Brain microvascular endothelial cell (primary cell): ENCODE measurements around the gene CHRNA4.

Experiments used
- DNase-seq: peaks from one replicate; pipeline ENCODE4 v3.0.0-alpha.2; 2020
- H3K27ac ChIP-seq: fragments of 250-450 bp; sonication (Bioruptor Pico); 2 replicates; pipeline ENCODE4 v1.5.1; 2020; ENCODE audit warnings: mild to moderate bottlenecking, moderate library complexity
- H3K27me3 ChIP-seq: fragments of 250-450 bp; sonication (Bioruptor Pico); replicated peaks from 2 replicates; pipeline ENCODE4 v1.5.1; 2020; ENCODE audit warnings: mild to moderate bottlenecking
- H3K36me3 ChIP-seq: fragments of 250-450 bp; sonication (Bioruptor Pico); replicated peaks from 2 replicates; pipeline ENCODE4 v1.5.1; 2020; ENCODE audit warnings: mild to moderate bottlenecking
- H3K4me3 ChIP-seq: 2 replicates; pipeline ENCODE4 v1.5.1; 2011; ENCODE audit warnings: low read depth, mild to moderate bottlenecking, control low read depth, low read length, moderate library complexity
- in situ Hi-C: cut with HindIII; loops from 2 replicates; pipeline ENCODE4 v1.10.0; 2017; ENCODE audit warnings: low sequenced_read_pairs, low pct_ligation_motif_present
- TF ChIP-seq, protein P1 (sequence below): IDR thresholded peaks from 2 replicates; pipeline ENCODE4 v1.5.1; 2011; ENCODE audit warnings: low read depth, mild to moderate bottlenecking, moderate library complexity, low read length, control low read depth, inconsistent platforms; ENCODE audit errors: missing control alignments

The CHRNA4 gene

DNA sequence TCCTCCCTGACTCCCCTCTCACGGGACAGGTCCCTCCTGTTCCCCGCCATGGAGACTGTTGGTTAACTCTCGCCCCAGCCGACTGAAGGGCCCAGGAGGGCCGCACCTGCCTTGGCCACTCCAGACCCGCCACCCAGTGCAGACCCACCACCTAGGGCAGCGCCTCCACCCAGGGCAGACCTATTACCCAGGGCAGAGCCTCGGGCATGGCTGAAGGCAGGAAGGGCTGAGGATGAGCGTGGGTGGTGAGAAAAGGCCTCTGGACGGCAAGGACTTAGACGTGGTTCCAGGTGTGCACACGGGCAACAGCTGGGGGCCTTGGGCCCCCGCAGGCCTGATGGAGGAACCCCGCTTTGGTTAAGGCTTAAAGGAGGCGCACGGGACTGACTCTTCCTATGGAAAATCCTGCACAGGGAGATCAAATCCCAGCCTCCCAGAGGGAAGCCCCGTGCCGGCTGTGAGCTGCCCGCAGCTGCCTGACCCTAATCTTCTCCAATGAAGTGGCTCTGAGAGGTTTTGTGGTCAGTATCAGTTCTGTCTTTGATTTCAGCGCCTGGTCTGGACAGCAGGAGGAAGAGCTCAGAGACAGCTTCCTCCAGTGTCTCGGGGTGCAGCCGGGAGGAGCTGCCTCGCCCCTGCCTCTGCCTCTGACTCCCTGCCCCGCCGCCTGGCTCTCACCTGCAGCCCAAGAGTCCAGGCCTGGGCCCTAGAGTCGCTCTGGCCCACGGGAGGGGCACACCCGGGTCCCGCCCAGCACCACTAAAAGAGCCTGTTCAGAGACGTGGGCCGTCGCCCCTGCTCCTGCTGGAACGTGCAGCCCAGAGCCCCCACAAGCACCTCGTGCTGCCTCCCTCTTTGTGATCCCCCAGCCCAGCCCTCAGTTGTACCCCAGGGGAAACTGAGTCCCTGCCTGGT is 12.1 kb upstream of the CHRNA4 start:
- Histone ChIP-seq H3K4me3 (no peak overlapping the region), H3K27ac (no peak overlapping the region), H3K27me3 (peaks cover 15% of the 10 kb centered on the region), H3K36me3 (no peaks in the 10 kb centered on the region)
- in situ Hi-C loops, result no loop called here
- TF ChIP-seq, protein P1, sequence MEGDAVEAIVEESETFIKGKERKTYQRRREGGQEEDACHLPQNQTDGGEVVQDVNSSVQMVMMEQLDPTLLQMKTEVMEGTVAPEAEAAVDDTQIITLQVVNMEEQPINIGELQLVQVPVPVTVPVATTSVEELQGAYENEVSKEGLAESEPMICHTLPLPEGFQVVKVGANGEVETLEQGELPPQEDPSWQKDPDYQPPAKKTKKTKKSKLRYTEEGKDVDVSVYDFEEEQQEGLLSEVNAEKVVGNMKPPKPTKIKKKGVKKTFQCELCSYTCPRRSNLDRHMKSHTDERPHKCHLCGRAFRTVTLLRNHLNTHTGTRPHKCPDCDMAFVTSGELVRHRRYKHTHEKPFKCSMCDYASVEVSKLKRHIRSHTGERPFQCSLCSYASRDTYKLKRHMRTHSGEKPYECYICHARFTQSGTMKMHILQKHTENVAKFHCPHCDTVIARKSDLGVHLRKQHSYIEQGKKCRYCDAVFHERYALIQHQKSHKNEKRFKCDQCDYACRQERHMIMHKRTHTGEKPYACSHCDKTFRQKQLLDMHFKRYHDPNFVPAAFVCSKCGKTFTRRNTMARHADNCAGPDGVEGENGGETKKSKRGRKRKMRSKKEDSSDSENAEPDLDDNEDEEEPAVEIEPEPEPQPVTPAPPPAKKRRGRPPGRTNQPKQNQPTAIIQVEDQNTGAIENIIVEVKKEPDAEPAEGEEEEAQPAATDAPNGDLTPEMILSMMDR, result no peak
- no peak for DNase-seq

DNA sequence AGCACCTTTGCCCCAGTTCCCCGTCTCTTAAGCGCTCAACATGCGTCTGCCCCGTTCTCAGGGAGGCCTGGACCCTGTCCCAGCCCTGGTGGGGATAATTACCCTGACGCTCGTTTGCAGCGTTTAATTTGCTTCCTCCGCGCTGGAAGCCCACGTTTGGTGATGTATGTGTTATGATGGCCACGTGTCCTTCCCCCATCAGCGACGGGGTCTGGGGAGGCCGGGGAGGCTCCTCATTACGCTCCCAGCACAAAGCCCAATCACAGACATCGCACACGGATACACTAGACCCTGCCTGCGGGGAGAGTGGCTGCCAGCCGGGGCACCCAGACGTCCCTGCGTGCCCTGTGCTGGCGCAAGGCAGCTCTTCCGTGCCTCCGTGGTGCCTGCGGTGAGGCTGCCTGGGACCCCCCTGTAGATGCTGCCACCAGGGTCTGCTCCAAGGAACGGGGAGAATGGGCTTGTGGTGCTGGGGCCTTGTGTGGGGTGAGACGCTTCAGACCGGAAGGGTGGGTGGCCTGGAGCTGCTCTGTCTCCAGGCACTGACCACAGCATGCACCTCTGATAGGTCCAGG is 10.2 kb upstream of the CHRNA4 start:
- no peak overlapping the region for H3K4me3 ChIP-seq
- H3K27me3 ChIP-seq, result peaks cover 2% of the 10 kb centered on the region
- H3K36me3 ChIP-seq, result no peaks in the 10 kb centered on the region
- H3K27ac ChIP-seq, result no peak overlapping the region
- TF ChIP-seq, protein P1, result no peak
- DNase-seq, result no peak
- in situ Hi-C loops, result no loop called here

GRCh38 chr20:63370618-63371187 is 9.6 kb upstream of the CHRNA4 start:
- in situ Hi-C loops, result no loop called here
- DNase-seq, result no peak
- H3K27me3 ChIP-seq, result peaks cover 2% of the 10 kb centered on the region
- H3K36me3 ChIP-seq, result no peaks in the 10 kb centered on the region
- no peak overlapping the region for H3K4me3 ChIP-seq
- H3K27ac ChIP-seq, result no peak overlapping the region
- TF ChIP-seq, protein P1, result no peak

DNA sequence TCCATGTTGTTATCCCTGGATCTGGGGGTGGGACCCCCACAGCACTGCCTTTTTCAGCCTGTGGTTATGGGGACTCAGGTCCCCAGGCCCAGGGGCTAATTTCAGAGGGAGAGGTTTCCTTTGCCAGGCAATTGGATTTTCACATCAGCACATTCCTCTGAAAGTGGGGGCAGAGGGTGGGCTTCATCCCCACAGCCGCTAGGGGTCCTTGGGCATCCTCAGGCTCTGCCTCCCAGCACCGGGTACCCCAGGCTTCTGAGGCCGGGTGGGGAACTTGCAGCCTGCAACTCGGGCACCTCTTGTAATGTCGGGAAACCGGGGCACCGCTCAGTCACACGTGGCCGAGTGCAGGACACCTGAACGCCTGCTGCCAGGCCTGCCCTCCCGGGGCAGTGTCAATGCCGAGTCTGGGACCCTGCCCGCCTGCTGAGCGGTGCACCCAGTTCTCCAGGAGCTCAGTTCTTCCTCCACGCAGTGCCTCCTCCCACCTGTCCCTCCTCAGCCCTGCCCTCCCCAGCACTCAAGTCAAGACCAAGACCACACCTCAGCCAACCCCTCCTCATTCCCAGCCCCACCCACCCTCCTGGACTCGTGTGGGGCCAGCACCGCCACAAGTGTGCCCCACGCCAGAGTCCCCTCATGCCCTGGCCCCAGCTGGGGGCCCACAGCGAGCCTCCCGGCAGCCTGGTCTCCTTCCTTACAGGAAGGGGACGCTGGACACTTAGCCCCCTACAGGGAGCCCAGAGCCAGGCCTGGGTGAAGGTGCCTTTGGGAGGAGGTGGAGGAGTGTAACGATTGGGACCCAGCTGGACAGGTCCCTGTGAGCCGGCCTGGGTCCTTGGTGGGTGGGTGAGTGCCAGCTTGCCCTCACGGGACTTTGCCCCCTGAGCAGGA is 8.8 kb upstream of the CHRNA4 start:
- H3K27ac ChIP-seq, result no peak overlapping the region
- TF ChIP-seq, protein P1, result no peak
- H3K27me3 ChIP-seq, result peaks cover 2% of the 10 kb centered on the region
- H3K4me3 ChIP-seq, result no peak overlapping the region
- DNase-seq, result no peak
- no peaks in the 10 kb centered on the region for H3K36me3 ChIP-seq
- in situ Hi-C loops, result no loop called here

- H3K4me3 ChIP-seq, result no peak overlapping the region
- TF ChIP-seq, protein P1, result no peak
- DNase-seq, result no peak
- H3K36me3 ChIP-seq, result no peaks in the 10 kb centered on the region
- H3K27ac ChIP-seq, result no peak overlapping the region
- in situ Hi-C loops, result no loop called here
- no peaks in the 10 kb centered on the region for H3K27me3 ChIP-seq
Measured at GRCh38 chr20:63369024-63369530, 7.9 kb upstream of the CHRNA4 start.
